RPMI8226 (cell line): ENCODE results near the gene ATG7.
"Not testable (repeated sequence)": the region's sequence is repeated elsewhere in the genome, so short reads cannot be mapped to it uniquely, and the experiment has no call there.

ENCODE experiments used
- DNase-seq: peaks from one replicate; pipeline ENCODE4 v3.0.0-alpha.2; 2015

The ATG7 gene

GRCh38 chr3:11514191-11514821 is 242.1 kb downstream of the ATG7 start:
- DNase-seq = no peak

DNA sequence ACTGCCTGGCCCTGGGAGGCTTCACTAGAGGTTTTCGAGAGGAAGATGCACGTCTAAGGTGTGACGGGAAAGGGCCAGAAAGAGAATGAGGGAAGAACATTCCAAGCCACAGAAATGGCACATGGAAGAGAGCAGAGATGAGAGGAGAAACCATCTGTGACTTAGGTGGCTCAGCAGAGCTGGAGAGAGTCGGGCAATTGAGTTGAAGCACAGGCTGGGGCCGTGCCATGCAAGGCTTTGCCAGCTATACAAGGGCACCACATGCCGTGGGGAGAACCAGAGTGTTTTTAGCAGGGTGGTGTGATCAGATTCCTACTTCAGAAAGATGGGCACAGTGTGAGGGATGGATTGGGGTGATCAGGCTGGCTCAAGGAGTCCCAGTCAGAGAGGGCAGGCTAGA is 245.4 kb downstream of the ATG7 start:
- no peak for DNase-seq

- DNase-seq = no peak
These were observed 249.0 kb downstream of the ATG7 start for GRCh38 chr3:11521167-11521566.

- no peak for DNase-seq
These were observed 250.2 kb downstream of the ATG7 start for GRCh38 chr3:11522398-11522715.

GRCh38 chr3:11522953-11523571 is 250.9 kb downstream of the ATG7 start:
- DNase-seq = no peak

DNA sequence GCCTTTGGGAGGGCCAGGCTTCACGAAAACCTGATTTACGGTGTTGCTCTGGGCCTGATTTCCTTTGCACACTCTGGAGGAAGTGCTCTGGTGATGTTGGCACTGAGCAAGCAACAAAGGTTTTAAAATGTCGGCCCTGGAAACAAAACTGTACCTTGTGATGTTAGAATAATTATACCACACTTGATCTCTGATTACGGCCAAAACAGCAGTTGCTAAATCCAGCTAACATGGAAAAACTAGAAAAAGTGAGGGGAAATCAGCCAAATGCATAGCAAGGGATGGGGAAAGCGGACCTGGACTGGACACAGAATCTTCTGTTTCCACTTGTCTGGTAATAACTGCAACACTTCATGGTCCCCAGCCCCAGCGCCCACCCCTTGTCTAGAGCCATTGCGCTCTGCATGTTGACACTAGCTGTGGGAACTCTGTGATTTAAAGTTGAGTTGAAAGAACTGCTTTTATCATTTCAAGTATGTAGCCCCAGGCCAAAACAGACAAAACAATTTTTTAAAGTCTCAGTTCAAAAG is 251.4 kb downstream of the ATG7 start:
- no peak for DNase-seq

DNA sequence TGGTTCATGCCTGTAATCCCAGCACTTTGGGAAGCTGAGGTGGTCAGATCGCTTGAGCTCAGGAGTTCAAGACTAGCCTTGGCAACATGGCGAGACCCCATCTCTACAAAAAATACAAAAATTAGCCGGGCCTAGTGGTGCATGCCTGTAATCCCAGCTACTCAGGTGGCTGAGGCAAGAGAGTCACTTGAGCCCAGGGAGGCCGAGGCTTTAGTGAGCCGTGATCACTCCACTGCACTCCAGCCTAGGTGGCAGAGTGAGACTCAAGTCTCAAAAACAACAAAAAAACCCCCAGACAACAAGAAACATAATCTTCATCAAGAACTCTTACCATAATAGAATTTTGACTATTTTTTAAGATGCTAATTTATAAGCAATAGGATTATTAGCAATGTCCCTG is 253.9 kb downstream of the ATG7 start:
- DNase-seq = not testable (repeated sequence)

DNA sequence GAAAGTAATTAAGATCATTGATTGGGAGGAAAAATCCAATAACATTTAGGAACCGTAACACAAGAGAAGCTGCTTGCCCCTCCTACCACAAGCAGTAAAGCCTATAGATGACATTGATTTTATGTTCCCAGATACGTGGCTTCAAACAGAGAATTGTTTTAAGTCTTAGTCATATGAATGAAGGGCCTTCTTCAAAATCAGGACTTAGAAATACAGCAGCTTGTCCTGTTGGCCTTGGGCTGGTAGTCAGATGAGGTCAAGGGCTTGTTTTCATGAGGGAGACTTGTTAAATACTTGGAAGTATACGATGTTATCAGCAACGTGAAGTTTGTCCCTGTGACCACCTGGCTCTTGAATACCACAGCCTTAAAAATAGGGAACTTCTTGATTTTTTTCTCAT is 257.1 kb downstream of the ATG7 start:
- DNase-seq = no peak

DNA sequence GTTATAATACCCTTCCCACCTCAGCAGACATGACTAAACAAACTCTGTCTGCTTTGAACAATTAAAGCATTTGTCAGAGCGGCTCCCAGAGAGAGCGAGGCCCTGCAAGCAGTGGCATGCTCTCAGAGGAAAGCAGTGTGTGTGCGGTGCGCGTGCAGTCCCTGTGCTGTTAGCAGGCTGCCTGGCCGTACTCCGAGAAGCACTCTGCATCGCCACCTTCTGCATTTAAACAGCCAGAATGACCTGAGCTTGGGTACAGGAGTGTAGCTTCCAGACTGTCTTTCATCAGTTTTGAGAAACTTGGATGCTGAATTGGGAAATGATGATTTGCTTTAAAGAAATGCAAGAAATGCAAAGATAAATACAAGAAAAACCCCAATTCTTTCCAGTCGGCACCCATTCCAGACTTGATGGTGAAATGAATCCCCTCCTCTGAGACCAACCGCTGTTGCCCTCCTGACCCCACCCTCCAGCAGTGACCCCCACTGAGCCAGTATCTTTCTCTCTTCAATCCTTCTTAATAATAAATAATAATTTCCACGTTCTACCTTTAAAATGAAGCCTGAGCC is 258.0 kb downstream of the ATG7 start:
- no peak for DNase-seq

DNA sequence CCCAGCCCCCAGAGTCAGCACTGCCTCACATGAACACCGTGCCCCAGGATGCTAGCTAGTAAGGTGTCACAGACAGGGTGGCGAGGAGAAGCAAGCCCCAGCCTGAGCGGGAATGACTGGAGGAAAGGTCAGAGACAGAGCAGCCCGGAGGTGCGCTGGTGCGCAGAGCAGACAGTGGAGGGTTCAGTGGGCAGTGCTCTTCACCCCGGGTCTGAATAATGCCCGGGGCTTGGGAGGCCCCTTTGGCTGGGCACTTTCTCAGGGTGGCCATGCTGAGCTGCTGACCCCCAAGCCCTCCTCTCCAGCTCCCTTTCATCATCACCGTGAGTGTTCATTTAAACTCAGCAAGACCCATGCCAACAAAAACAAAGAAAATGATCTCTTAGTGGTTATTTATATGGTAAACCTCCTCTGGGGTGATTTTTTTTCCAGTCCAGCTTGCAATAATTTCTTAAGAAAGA is 260.8 kb downstream of the ATG7 start:
- DNase-seq = no peak

GRCh38 chr3:11534011-11534792 is 262.0 kb downstream of the ATG7 start:
- no peak for DNase-seq

- DNase-seq = no peak
These were observed 262.6 kb downstream of the ATG7 start for GRCh38 chr3:11534793-11535101.

- no peak for DNase-seq
These were observed 263.2 kb downstream of the ATG7 start for GRCh38 chr3:11535243-11535960.

DNA sequence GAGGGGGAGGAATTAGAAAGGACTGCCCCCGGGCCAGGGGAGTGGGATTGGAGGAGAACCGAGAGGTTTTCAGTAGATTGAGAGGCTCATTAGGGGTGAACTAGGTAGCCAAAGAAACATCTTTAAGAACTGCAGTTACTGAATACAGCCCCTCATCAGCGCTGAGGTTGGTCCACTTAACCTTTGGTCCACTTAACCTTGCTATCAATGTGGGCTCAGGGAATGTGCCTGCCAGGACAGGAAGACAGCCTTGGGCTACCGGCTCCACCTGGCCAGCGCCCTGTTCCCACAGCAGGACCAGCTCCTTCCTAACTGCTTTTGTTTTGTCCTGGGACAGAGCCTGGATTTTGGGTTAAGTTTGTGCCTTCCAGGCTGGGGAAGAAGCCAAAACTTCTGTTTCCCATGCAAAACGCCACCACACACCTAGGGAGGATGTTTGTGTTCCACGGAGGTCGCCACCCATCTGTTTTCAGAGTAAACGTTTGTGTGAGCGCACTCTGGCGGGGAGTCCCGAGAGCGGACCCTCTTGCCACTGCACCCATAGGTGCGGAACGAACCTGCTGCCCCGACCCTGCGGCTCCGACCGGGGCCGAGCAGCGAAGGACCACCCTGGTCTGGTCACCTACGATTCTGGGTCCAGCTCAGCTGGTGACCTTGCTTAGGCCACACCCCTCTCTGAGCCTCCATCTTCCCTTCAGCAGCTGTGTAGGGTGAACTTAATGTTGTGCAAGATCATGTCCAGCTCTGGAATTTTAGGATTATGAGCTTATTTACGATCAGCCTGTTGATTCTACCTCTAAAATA is 264.1 kb downstream of the ATG7 start:
- no peak for DNase-seq

DNA sequence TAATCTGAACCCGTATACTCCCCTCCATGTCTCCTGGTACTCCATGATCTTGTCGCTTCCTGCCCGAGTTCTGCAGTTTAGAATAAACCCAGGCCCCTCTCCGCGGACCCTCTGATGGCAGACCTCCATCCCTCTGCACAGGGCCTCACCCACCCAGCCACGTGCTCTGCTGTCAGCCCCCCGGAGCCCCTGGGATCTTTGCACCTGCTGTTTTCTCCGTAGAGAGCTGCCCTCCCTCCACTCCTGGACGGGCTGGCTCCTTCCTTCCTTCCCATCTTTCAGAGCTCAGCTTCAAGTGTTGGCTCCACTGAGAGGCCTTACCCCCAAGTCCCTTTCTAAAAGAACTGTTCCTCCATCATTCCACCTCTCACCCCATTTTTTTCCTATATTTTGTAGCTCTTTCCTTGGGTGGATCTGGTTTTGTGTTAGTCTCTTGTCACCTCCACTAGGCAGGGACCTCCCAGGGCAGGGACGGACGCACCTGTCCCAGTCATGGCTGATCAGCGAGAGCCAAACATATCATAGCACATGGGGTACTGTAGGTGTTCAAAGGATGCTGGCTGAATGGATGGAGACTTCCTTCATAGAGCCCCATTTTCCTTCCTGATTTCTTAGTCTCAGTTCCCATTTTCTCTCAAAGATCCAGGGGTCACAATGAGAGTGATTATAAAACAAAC is 264.9 kb downstream of the ATG7 start:
- no peak for DNase-seq

- no peak for DNase-seq
These were observed 266.4 kb downstream of the ATG7 start for GRCh38 chr3:11538581-11538980.

- no peak for DNase-seq
These were observed 267.0 kb downstream of the ATG7 start for GRCh38 chr3:11539218-11539617.

GRCh38 chr3:11539677-11540076 is 267.5 kb downstream of the ATG7 start:
- DNase-seq = no peak

DNA sequence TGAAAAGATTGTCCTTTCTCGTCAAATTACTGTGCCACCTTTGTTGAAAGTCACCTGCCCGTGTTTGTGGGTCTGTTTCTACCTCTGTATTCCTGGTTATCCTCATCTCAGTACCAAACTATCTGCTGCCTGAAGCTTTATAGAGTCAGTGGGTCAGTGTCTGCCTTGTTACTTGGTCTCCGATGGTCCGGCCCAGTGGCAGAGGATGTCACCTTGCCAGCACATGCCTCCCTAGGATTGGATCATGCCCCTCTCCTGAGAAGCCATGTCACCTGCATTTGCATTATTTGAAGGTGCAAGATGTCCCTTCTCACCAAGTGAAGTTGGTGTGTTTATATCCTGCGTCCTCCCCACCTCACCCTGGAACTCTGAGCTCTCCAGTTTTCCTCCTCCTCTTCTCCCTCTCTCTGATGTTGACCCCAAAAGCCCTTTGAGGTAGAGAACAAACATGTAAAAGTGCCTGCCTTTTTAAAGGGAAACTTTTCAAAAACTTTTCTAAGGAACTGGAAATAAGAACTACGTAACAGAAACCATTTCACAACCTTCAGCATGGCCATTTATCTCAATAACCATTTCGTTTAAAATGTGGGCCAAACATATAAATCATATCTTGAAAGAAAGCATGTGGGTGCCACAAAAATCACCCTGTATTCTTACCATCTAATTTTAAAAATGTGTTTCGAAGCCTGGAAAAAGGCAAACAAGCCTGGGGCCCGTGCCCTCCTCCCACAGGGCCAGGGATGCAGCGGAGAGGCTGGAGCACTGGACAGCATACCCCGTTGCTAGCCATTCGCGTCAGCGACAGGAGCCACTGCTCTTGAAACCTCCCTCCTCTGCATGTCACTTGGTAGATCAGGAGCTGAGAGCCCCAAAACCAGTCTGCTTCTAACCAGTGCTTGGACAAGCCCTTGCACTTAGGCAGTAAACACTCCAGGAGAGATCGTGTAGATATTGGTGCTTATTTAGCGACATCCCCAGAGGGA is 269.4 kb downstream of the ATG7 start:
- no peak for DNase-seq

DNA sequence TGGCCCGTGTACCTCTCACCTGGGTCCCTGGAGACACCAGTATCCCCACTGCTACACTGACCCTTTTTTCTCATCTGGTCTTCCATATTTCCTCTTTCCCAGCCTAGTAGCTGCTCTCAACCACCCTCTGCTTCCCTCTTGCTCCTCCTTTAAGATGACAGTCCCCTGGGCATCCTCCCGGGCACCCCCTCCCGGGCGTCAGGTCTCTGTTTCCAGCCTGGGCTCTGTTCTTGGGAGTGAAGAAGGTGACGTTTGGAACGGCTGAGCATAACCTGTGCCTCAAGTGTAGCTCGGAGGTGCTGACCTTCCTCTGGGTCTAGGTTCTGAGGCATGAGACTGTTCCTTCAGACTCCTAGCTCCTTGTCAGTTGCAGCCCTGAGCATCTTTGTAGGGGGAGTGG is 270.4 kb downstream of the ATG7 start:
- DNase-seq = no peak
